GM19351 (cell line): ENCODE data around the gene LTA4H.
"Not testable (repeated sequence)": the region's sequence is repeated elsewhere in the genome, so short reads cannot be mapped to it uniquely, and the experiment has no call there.

Experiments
- ATAC-seq: cut with Tn5 transposase; IDR thresholded peaks from one replicate; pipeline ENCODE4 v1.9.1; 2021; ENCODE audit warnings: mild to moderate bottlenecking, moderate library complexity; ENCODE audit not compliant: unreplicated experiment

LTA4H gene

GRCh38 chr12:96035283-96036236 lies at the start of gene LTA4H:
LTA4H (minus strand) TSS chr12:96035587; CDS start chr12:96035519, 68 bp downstream.
- ATAC-seq, result peak; percentile 83

GRCh38 chr12:96084624-96085023 lies 49.2 kb upstream of the LTA4H start:
- ATAC-seq, result no peak

GRCh38 chr12:96083020-96083719 lies 47.8 kb upstream of the LTA4H start:
- no peak for ATAC-seq

GRCh38 chr12:96081596-96081995 lies 46.2 kb upstream of the LTA4H start:
- ATAC-seq, result no peak

- ATAC-seq, result no peak
These were observed 43.1 kb upstream of the LTA4H start for GRCh38 chr12:96078231-96079135.

GRCh38 chr12:96077081-96077480 lies 41.7 kb upstream of the LTA4H start:
- ATAC-seq, result no peak

- ATAC-seq, result no peak
These were observed 40.2 kb upstream of the LTA4H start for GRCh38 chr12:96075560-96075959.

- no peak for ATAC-seq
These were observed 38.3 kb upstream of the LTA4H start for GRCh38 chr12:96073346-96074330.

- ATAC-seq, result peak; percentile 63
These were observed 35.4 kb upstream of the LTA4H start for GRCh38 chr12:96070670-96071279.

GRCh38 chr12:96069511-96070231 lies 34.3 kb upstream of the LTA4H start:
- ATAC-seq, result no peak

- ATAC-seq, result no peak
These were observed 33.2 kb upstream of the LTA4H start for GRCh38 chr12:96068636-96069035.

GRCh38 chr12:96068111-96068510 lies 32.7 kb upstream of the LTA4H start:
- no peak for ATAC-seq

GRCh38 chr12:96065776-96066175 lies 30.4 kb upstream of the LTA4H start:
- ATAC-seq, result not testable (repeated sequence)

- no peak for ATAC-seq
These were observed 29.6 kb upstream of the LTA4H start for GRCh38 chr12:96064966-96065365.

- ATAC-seq, result no peak
These were observed 28.9 kb upstream of the LTA4H start for GRCh38 chr12:96064271-96064670.

- ATAC-seq, result no peak
These were observed 27.7 kb upstream of the LTA4H start for GRCh38 chr12:96063046-96063445.

- peak; percentile 93 for ATAC-seq
These were observed 26.6 kb upstream of the LTA4H start for GRCh38 chr12:96061864-96062453.

- no peak for ATAC-seq
These were observed 25.9 kb upstream of the LTA4H start for GRCh38 chr12:96061323-96061722.
